ENCODE data around the gene TSPAN18.

The TSPAN18 gene

GRCh38 chr11:44777209-44778194 is 50.7 kb downstream of the TSPAN18 start:
- no peak for DNase-seq (ENCODE audit: low spot score)

DNA sequence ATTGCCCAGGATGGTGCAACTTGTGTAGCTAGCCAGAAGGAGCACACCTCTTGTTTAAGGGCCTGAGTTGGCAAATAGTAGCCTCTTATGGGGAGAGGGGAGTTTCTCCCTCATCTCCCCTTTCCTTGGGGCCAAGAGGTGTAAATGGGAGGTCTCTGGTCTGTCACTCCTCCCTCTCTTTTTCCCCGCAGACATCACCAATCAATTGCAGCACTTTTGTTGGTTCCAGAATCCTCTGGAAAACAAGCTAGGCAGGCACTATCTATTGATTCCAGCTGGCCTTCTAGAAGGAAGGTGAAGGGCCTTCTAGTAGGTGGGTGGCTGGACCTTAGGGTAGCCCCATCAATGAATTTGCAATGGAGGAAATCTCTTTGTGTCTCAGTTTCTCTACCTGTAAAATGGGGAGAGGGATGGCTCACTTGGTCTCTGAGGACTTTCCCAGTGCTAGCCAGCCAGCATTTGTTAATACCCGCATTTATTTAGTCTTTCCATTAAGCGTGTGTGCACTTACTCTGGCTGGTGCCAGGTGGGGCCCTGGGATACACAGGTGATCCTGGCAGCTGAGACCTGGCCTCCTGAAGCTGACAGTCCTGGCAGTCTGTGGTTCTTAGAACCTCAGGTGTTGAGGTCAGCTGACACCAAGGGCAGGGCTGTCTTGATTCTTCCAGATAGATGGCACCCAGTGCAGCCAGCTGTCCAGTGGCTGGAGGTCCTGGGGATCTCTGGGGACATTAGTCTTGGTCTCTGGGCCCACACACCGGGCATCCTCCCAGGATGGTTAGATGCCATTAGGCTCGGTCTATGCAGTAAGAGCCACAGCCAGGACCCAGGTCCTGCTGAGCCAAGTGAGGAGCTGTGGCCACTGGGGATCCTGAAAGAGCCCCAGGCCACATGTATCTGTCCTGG is 51.7 kb downstream of the TSPAN18 start:
- no peak for DNase-seq (ENCODE audit: low spot score)

DNA sequence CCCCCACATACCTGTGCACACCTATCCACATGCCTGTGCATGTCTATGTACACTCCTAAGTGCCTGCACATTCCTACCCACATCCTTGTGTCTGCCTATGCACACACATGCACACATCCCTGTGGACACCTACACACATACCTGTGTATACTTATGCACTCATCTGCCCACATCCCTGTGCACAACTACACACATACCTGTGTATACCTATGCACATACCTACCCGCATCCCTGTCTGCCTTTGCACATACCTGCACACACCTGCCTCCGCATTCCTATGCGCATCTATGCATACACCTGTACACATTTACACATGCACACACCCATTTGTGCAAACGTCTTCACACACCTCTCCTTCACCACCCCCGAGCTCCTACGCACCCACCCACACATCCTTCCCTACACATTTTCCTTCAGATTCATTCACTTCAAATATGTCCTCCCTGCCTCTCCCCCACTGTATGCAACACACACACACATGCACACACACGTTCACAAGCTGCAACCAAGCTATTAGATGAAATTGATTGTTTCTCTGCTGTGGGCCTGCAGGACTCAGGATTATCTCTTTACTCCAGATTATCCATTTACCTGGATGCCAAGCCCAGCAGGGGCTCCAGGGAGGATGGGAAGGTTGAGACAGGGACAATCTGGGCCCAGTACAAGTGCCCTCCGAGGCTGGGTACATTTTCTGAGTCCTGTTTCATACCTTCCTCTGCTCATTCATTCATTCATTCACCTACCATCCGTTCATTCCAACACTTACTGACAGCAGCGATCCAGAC is 53.2 kb downstream of the TSPAN18 start:
- no peak for DNase-seq (ENCODE audit: low spot score)

GRCh38 chr11:44780940-44781631 is 54.3 kb downstream of the TSPAN18 start:
- DNase-seq (ENCODE audit: low spot score) = no peak

DNA sequence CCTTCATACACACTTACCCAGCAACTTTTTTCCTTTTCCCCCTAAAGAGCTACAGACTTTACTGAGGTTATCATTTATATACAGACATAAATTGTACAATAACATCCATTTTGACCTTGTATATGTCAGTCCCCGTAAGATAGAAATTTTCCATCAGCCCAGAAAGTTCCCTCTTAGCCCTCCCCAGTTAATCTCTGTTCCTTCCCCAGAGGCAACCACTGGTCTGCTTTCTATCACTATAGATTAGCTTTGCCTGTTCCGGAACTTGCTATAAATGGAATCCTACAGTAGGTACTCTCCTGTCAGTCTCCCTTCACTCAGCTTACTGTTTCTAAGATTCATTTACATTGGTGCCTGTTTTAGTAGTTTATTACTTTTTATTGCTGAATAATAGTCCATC is 54.9 kb downstream of the TSPAN18 start:
- DNase-seq (ENCODE audit: low spot score) = no peak

- no peak for DNase-seq (ENCODE audit: low spot score)
These were observed 55.7 kb downstream of the TSPAN18 start for GRCh38 chr11:44782478-44782877.

- DNase-seq (ENCODE audit: low spot score) = no peak
These were observed 57.6 kb downstream of the TSPAN18 start for GRCh38 chr11:44784436-44784760.

GRCh38 chr11:44784851-44785250 is 58.1 kb downstream of the TSPAN18 start:
- no peak for DNase-seq (ENCODE audit: low spot score)

- DNase-seq (ENCODE audit: low spot score) = no peak
These were observed 59.3 kb downstream of the TSPAN18 start for GRCh38 chr11:44785856-44786607.

GRCh38 chr11:44787070-44787469 is 60.3 kb downstream of the TSPAN18 start:
- no peak for DNase-seq (ENCODE audit: low spot score)

GRCh38 chr11:44787981-44788380 is 61.2 kb downstream of the TSPAN18 start:
- DNase-seq (ENCODE audit: low spot score) = no peak

DNA sequence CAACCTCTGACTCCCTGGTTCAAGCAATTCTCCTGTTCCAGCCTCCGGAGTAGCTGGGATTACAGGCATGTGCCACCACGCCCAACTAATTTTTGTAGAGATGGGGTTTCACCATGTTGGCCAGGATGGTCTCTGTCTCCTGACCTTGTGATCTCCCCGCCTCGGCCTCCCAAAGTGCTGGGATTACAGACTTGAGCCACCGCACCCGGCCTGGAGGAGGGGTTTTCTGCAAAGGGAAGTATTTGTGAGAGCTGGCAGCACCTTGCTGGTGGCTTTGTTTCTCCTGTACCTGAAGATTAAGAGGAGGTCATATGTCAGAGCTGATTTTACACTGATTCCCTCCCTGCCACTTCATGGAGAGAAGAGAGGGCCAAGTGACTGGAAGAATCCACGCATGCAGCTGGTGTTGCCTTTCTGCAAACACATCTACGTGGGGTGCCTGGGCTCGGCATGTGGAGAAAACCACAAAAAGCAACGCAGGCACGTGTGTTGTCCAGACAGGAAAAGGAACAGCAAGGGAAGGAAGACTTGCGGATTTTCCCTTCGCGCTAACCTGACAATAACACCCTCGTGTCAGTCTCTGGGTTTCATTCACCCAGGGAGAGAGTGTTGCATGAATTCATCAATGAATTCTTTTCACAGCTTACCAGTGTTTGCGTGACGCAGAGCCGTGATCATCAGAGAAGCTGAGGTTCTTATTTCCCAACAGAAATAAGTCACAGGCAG is 61.9 kb downstream of the TSPAN18 start:
- no peak for DNase-seq (ENCODE audit: low spot score)

GRCh38 chr11:44789496-44789895 is 62.7 kb downstream of the TSPAN18 start:
- no peak for DNase-seq (ENCODE audit: low spot score)

DNA sequence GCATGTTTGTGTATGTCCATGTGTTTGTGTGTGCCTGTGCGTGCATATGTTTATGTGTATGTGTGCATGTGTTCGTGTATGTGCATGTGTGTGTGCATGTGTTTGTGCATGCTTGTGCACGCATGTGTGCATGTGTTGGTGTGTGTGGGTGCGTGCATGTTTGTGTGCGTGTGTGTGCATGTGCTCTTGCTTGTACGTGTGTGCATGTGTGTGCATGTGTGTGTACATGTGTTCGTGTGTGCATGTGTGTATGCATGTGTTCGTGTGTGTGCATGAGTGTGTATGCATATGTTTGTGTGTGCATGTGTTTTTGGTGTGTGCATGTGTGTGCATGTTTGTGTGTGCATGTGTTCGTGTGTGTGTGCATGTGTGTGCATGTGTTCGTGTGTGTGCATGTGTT is 63.4 kb downstream of the TSPAN18 start:
- DNase-seq (ENCODE audit: low spot score) = no peak

DNA sequence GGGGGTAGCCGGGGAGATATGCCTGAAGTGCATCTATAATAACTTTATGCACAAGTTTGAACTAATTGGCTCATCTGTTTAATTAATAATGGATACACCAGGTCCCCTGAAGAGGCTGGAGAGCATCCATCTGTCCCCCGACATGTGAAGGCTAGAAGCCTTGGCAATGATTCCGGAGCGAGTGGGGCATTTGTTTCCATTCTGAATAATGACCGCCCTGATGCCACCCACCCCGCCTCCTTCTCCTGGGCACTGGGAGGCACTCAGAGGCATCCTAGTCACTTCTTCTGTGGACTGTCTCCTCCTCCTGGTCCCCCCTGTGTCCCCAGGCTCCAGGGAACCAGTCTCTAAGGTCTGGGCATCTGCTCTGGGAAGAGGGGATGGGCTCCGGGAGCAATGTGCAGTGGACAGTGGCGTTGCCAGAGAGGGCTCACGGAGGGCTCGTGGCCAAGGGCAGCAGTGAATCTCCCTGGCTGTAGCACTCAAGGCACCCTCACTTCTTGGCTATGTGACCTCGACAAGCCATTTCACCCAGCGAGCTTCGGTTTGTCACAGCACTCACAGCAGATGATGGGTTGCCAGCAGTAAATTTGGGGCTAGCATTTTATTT is 64.7 kb downstream of the TSPAN18 start:
- DNase-seq (ENCODE audit: low spot score) = no peak

- DNase-seq (ENCODE audit: low spot score) = no peak
These were observed 65.4 kb downstream of the TSPAN18 start for GRCh38 chr11:44792171-44792570.

GRCh38 chr11:44793350-44794090 is 66.8 kb downstream of the TSPAN18 start:
- no peak for DNase-seq (ENCODE audit: low spot score)

- no peak for DNase-seq (ENCODE audit: low spot score)
These were observed 69.2 kb downstream of the TSPAN18 start for GRCh38 chr11:44795803-44796535.
